T1000 (cell line): ENCODE results near the gene ARL4D.
"Not testable (repeated sequence)": the region's sequence is repeated elsewhere in the genome, so short reads cannot be mapped to it uniquely, and the experiment has no call there.

Experiments used
- DNase-seq: peaks from one replicate; lab custom pipeline; 2025; ENCODE audit warnings: mixed read lengths; lab: John Stamatoyannopoulos, UW

ARL4D gene, protein sequence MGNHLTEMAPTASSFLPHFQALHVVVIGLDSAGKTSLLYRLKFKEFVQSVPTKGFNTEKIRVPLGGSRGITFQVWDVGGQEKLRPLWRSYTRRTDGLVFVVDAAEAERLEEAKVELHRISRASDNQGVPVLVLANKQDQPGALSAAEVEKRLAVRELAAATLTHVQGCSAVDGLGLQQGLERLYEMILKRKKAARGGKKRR

DNA sequence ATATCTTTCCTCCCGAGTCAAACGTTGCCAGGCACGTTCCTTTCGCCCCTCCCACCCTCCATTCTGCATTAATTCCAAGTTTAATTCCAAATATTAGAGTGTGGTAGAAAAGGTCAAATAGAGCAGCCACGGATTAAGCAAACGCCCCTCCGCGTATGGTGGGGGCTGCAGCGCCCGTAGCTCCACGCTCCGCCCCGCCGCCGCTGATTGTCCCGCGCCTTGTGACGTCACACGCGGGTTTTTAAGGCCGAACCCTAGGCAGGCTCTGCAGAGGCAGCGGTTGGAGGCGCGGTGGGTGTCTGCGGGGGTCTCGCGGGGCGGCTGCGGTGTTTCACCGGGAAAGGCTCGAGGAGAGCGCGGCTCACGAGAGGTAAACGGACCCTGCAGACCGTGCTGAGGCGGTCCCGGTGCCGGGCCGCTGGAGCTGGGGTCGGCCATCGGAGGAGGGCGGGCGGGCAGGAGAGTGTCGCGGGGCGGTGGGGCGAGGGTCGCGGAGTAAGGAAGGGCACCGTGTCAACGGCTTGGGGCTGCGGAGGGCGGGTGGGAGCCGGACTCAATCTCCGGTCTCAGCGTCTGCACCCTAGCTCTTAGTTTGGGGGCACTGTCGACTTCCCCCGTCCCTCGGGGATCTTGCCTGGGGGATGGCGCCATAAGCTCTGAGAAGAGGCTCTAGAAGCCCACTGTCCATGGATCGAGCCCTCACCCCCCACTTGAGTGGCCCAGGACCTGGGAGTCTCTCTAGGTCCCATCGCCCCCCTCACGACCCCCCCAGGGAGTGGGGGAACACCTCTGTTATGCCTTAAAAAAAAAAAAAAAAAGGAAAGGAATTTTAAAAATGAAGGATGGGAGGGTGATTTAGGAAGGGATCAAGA is at the start of gene ARL4D:
TSS of gene ARL4D (plus strand) at position 270 of the 872 bp plus-strand sequence. CDS start 740 bp downstream, outside the sequence.
- DNase-seq = peak; percentile 50

DNA sequence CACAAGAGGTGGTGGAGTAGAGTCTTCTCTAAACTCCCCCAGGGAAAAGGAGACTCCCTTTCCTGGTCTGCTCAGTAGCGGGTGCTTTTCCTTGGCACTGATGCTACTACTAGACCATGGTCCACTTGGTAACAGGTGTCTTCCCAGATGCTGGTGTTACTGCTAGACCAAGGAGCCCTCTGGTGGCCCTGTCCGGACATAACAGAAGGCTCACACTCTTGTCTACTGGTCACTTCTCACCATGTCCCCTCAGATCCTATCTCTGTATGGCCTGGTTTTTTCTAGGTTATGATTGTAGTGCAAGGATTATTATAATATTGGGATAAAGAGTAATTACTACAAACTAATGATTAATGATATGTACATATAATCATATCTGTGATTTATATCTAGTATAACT is 49.7 kb upstream of the ARL4D start:
- no peak for DNase-seq

DNA sequence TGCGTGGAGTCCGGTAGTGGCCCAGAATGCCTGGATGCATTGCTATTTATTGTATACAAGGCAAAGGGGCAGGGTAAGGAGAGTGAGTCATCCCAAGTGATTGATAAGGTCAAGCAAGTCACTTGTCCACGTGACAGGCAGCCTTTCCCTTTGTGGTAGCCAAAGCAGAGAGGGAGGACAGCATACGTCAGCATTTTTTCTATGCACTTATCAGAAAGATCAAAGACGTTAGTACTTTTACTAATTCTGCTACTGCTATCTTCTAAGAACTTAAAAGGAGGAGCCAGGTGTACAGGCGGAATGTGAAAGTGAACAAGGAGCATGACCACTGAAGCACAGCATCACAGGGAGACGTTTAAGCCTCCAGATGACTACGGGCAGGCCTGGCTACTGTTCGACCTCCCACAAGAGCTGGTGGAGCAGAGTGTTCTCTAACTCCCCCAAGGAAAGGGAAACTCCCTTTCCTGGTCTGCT is 47.9 kb upstream of the ARL4D start:
- no peak for DNase-seq

DNA sequence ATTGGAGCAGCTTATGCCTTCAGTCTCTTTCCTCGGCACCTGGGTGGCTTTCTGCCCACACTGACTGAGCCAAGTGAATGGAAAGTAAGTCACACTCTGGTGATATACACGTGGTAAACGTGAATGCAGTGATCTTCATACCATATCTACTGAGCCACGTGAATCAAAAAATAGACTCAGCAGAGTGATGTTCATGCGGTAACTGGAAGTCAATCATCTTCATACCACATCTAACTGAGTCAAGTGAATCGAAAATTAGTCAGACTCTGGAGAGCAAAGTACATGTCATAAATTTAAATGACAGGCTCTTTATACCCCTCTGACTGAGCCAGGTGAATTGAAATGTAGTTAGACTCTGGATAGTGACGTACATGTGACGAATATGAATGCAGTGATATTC is 47.1 kb upstream of the ARL4D start:
- DNase-seq = no peak

DNA sequence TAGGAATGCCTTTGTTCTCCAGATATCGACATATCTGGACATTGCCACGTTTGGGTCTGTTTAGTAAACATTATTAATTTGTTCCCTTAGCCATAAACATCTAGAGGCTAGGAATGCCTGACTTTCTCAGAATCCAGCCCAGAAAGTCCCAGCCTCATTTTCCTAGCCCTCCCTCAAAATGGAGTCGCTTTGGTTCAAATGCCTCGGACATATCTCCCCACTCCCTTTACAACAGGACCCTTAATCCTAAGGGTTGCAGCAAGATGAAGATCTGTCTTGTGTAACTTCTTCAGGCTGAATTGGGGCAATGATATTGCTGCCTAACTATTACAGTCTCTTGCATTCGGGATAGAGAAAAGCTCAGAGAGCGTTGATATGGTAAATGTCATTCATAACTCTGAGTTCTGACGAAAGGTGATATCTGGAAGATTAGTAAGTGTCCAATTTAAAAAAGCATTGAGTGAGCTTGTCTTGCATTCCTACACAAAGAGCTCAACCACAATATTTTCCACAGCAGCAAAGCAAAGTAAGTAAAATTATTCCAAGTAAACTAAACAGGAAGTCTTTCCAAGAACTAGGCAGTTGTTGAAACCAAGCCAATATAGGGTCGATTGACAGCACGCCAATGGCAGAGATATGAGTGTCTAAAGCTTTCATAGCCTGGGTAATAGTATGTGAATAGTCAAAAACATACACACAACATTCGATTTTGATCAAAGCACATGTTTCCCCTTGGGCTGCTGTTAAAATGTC is 46.0 kb upstream of the ARL4D start:
- DNase-seq = no peak

DNA sequence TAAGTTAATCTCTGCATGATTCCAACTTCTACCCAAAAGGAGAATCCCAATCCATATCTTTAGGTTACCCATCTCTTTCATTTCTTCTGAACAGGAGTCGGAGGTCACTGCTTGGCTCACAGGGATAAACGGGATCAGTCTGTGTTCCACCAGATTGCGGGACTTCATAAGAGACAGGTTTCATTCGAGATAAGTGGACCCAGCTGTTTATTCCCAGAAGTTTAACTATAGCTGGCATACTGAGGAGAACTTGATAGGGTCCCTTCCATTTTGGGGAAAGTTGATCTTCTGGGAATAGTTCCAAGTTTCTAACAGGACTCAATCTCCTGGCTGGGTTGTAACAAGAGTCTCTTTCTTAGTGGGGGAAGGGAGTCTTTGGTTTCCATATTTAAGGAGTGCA is 45.4 kb upstream of the ARL4D start:
- DNase-seq = no peak

DNA sequence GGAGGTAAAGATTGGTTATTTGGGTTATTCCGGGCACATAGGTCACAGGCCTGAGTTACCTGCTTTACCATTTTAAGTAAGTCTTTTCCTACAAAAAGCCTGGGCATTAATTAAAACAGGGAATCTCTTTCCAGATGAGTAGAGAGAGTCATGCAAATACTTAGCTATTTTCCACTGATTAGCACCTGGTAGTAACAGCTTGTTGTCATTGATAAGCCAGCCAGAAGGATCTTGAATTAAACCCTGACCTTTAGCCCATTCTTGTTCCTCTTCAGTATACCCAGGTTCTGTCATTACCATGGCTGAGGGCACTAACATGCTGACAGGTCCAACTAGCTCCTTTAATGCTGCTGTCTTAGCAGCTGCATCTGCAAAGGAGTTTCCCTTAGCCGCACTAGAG is 44.4 kb upstream of the ARL4D start:
- no peak for DNase-seq

DNA sequence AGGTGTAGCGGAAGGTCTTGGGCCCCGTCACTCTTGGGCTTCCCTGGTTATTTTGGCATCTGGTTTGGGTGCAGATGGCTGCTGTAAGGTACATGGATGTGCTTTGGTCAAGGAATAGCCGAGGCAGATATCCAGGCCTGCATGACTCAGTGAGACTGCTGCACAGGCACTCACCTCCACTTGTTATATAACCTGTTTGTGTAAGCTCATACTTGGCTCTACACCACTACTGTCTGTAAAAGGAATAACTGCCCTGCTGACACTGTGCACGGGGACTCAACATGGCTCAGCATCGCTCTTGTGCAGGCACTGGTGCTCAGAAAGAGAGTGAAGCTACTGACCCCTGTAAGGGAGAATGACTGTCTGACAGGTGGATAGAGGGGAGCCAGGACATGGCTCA is 42.3 kb upstream of the ARL4D start:
- DNase-seq = no peak

DNA sequence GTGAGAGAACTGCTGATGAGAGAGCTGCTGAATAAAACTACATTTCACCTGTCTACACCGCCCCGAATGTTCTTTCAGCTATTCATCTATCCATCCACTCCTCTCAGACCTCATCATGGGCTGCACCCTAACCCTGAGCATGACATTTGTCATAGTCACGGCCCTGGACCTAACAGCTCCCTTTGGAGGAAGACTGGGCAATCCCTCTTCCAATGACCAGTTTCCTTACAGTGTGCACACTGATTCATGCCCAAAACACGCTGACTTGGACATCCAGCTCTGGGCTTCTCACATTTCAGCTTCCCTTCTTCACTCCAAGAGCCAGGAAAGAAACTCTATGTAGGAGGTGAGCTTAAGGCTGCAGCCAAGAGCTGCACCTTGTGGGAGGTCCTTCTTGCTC is 41.8 kb upstream of the ARL4D start:
- peak; percentile 44 for DNase-seq

DNA sequence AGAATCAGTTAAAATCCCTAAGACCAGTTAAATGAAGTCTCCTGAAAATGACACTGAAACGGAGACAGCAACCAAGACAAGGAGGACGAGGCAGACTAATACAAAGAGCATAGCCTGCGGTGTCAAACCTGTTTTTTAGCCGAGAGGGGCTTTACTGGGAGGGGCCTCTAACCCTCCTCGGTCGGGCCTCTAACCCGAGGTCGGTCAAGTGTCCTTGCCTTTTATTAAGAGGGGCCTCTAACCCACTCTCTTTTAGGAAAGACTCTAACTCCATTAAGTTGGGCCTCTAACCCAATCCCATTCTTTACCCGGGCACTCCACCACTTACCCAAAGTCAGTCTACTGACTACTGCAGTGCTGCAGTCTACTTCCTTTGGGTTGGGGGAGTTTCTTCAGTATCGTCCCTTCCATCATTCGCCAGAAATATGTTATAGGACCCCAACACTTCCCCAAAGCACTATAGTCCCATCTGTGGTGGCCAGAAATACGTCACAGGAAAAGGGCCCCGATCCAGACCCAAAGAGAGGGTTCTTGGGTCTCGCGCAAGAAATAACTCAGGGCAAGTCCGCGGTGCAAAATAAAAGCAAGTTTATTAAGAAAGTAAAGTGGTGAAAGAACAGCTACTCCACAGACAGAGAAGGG is 39.2 kb upstream of the ARL4D start:
- peak; percentile 40 for DNase-seq

DNA sequence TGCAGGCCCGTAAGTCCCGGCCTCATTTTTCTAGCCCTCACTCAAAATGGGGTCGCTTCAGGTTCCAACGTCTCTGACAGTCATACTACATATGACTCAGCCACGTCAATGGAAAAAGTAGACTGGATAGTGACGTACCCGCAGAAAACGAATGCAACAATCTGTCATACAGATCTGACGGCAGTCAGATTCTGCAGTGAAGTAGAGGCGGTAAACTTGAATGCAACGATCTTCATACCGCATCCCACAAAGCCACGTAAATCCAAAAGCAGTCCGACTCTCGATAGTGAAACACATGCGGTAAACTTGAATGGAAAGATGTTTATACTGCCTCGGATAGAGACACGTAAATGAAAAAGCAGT is 38.4 kb upstream of the ARL4D start:
- DNase-seq = no peak

DNA sequence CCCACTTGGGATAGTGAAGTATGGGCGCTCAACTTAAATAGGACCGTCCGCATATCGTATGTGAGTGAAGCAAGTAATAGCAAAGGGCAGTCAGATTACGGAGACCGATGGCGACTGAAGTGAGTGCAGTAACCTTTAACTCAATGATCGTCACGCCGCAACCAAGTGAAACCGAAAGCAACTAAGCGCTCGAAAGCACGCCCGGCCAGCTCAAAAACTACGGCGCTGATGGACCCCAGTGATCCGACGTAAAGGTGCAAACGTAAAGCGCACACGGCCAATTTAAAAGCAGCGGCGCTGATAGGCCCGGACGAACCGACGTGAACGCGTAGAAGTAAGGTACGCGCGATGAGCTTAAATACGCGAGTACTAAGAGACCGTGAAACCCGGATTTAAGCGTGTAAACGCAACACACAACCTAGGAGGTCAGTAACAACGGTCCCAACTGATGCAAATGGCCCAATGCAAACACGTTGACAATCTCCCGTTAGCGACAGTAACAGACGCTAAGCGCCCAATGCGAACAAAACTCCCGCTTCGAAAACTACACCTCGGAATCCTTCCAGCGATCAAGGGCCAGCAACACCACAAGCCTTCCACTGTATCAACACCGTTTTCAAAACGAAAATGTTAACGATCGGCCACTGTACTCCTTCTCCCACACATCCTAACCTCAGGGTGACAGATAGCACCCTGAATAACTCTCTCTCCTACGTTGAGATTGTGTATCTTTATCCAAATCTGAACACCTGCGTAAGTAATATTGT is 37.9 kb upstream of the ARL4D start:
- peak; percentile 96 for DNase-seq

DNA sequence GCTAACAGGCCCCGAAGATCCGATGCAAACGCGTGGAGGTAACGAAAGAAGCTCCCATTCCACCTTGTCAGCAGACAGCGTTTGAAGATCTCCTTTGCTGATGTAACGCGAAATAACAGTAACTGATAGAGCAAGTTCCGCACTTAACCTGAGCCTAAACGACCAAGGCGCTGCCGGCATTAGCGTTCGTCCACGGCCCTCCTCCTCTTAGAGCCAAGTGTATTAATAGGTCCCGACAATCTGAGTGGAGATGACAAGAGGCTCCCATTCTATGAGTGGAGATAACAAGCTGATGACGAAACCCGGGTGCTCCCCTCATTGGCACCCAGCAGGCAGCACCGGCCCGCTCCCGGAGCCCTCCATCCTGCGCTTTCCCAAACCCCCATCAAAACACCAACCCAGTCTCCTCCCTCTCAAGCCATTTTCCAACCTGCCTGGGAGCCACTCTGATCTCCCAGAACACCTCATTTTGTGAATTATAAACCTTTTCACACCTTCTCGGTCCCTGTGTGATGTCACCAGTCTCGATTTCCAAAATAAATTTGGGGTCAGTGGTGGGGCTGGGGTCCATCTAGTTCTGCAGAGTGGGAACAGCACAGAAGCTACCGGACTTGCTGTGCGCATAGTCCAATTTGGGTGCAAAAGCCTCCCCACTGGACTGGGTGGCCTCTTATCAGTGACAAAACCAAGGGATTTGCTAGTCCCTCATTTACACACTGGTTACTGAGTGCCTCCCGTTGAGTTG is 35.4 kb upstream of the ARL4D start:
- no peak for DNase-seq

DNA sequence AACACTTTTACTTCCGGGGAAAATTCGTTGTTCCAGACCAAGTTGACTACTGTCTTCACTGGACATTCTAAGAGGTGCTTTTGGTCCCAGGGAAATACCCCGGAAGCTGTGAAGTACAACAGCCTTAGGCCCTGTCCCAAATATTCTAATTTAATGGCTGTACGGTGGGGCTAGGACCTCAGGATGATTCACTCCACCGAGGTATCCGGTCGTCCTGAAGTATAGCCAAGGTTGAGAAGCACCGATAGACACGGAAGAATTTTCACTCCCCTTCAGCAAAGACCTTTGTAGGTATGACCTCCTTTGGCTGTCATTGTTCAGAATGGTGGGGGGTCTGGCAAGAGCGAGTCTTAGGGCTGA is 34.9 kb upstream of the ARL4D start:
- DNase-seq = no peak

DNA sequence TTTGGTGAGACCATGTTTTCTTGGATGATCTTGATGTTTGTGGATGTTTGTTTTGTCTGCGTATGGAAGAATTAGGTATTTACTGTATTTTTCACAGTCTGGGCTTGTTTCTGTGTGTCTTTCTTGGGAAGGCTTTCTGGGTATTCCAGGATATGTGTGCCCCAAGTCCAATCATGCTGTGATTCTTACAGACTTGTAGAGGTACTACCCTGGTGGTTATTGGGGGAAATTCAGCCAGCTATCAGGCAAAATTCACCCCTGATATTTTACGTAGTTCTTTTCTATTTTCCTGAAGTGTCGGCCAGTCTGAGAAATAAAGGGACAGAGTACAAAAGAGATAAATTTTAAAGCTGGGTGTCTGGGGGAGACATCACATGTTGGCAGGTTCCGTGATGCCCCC is 33.4 kb upstream of the ARL4D start:
- no peak for DNase-seq

DNA sequence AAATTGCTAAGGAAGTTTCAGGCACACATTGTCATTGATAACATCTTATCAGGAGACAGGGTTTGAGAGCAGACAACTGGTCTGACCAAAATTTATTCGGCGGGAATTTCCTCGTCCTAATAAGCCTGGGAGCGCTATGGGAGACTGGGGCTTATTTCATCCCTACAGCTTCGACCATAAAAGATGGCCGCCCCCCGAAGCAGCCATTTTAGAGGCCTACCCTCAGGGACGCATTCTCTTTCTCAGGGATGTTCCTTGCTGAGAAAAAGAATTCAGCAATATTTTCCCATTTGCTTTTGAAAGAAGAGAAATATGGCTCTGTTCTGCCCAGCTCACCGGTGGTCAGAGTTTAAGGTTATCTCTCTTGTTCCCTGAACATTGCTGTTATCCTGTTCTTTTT is 32.9 kb upstream of the ARL4D start:
- DNase-seq = not testable (repeated sequence)

DNA sequence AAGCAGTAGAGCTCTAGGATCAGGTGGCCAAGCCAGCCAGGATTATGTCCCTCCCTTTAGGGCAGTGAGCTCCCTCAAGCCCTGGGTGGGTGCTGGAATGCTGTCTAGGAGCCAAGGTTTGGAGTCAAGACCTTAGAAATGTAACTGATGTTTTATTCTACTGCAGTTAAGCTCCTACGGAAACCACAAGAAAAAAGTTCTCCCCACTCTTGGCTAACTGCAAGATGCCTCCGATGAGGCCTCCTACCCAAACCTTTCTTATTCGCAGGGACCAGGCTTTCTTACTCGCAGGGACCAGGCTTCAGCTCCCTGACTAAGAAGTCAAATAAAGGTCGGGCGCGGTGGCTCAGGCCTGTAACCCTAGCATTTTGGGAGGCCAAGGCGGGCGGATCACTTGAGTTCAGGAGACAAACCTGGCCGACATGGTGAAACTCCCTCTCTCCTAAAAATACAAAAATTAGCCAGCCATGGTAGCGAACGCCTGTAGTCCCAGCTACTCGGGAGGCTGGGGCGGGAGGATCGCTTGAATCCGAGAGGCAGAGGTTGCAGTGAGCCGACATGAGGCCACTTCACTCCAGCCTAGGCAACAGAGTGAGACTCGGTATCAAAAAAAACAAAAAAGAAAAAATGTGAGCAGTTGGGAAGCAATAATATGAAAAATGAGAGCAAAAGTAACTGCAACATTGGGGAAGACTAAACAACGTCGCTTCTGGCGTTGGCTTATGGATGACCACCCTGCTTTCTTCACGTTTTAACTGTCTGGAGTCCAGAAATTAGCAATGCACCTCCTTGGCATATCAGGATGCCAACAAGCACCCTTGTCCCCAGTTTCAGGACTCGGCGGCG is 31.7 kb upstream of the ARL4D start:
- DNase-seq = peak; percentile 97

DNA sequence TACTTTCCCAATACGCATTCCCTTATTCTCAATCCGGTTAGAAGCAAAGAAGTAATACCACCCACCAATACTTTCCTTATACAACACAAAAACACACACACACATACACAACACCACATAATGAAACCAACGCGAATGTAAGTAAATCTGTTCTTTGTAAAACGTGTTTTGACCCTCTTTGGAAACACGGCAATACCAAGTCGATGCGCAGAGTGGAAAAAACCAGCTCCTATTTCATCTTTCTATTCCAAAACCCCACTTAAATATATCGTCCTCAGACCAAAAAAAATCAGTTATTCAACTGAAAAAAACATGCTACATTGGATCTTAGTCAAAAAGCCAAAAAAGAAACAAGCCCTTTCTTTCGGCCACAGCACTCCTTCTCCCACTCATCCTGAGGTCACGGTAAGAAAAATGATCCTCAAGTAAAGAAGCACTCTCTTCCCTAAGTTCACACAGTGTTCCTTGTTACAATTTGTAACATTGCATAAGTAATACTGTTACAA is 31.0 kb upstream of the ARL4D start:
- no peak for DNase-seq

DNA sequence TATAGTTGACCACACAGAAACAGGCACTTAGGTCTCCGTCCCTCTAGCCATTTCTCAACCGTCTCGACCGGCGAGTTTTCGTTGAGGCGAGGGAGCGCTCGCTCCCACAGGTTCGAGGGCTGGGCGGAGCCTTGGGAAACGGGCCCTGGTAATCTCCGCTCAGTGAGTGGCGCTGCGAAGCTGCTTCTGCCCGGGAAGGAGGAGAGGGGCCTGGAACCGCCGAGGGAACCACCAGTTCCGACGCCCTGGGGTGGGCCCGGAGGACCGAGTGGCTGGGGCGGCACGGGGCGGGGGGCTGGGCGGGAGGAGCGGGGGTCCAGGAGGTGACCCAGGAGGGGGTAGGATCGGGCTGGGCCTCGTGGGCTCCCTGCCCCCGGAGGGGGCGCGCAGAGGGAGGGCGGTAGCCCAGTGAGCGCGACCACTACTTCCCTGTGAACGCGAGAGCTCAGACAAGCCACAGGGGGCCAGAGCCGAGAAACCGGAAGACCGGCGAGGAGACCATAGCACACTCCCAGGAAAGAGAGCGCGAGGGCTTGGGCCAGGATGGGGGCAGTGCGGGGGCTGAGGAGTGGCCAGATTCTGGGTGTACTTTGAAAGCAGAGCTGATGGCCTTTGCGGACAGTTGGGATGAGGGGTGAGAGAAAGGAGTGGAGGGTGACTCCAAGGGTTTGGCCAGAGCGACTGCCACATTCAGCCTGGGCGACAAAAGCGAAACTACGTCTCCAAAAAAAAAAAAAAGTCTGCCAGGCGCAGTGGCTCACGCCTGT is 29.9 kb upstream of the ARL4D start:
- DNase-seq = peak; percentile 42
